Measurements from ENCODE around the gene DPYD.
"Not testable (repeated sequence)": the region's sequence is repeated elsewhere in the genome, so short reads cannot be mapped to it uniquely, and the experiment has no call there.

Gene DPYD

DNA sequence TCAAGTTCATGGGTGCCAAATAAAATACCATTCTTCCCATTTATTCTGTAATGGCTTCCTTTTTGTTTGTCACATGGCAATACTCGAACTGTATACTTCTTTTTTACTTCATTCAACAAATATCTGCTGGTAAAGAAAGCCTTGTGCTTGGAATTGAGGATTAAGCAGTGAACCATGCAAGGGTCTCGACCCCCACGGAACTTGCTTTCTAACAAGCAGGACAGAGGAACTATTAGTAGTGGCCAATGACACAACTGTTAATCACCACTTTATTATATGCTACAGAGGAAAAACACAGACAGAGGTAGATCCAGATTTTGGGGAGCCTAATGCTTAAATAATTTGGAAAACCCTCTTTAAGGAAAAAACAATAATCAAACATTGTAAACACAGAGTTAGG, 542.2 kb downstream of the DPYD start:
- no peak for DNase-seq (ENCODE audit: low read depth in 3 of 3, low spot score in 1 of 3)

DNA sequence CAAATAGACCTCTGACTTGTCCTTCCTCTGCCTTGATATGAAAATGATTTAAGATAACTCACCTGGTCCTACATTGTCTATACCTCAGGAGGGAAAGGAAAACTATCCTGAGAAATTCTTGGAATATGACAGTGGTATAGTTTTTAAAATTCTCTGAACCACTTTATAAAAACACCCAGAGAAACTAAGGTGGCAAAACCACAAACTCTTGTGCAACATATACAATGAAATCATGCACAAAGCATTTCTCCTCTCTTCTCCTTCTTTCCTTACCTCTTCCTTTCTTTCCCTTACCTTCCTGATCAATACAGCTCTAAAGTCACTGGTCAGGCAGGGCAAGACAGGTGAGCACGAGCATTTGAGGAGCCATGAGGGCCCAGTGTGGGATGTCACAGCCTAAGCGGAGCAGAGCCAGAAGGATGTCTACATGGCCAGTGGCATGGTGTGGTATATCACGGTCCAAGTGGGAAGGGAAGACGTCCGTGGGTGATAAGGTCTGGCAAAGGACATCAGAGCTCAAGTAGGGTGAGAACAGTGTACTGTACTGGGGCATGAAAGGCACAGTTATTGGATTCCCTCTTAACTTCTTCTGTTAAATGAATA, 543.3 kb downstream of the DPYD start:
- no peak for DNase-seq (ENCODE audit: low read depth in 3 of 3, low spot score in 1 of 3)

DNA sequence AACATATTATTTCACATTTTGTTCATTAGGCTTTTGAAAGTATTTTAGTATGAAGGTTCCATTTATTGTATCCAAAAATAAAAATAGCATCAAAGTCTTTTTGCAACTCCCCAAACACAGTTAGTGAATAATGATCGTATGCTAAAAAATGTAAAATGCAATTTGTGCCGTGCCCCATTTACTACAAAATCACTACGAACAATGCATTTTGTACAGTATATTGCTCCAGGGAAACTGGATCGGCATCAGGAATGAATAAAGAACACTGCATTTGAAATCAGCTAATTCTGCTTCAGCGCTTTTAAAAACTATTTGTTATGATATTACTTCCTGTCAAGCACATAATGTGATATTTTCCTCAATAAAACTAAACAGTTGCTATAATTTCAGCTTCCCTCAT, 547.8 kb downstream of the DPYD start:
- no peak for DNase-seq (ENCODE audit: low read depth in 3 of 3, low spot score in 1 of 3)

DNA sequence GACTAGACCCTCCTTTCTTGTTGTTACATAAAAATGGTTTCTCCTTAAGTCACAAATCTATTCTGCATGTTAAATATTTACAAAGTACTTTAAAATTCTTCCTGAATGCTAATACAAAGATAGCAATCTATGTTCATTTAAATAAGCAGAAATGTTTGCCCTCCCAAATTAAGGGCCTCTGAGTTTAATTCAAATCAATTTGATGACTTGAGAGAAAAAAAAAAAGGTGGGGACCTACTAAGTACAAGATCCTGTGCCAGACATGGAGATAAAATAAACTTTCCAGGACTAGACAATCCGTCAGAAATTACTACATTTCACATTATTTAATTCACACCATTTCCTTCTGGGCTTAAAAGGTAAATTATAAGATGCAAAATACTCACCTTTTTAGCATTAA, 548.3 kb downstream of the DPYD start:
- no peak for DNase-seq (ENCODE audit: low read depth in 3 of 3, low spot score in 1 of 3)

DNA sequence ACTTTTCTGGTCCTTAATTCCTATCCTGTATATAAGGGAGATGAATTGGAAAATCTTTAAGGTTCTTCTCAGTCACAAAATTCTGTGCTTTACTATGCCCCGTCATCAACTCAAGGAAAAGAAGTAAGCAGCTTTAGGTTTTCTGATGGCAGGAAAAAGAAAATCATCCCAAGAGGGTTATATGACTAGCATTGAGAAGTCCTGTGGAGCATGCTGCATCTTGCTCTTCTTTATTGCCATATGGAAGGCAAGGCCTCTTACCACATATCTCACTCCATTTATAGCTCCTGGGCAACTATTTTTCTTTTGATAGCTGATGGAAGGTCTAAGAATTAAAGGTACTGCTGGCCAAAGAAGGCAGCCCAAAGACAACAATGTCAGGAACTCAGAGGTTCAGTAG, 552.5 kb downstream of the DPYD start:
- DNase-seq (ENCODE audit: low read depth in 3 of 3, low spot score in 1 of 3): no peak

DNA sequence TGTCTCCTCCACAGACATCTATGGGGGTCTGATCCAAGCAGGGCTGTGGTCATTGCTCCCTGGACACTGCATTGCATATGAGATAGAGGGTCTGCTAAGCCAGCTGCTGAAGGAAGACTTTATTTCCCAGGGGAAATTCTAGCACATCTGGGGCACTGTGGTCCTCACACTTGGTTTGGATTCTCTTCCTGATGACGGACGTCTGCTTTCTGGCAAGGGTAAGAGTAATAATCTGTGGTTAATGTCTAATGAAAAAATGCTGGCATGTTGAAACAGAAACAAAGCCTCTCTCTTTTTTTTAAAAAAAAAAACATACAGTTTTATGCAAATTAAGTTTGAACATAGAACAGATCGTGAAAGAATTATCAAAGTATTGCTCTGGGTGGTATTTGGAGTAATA, 553.9 kb downstream of the DPYD start:
- DNase-seq (ENCODE audit: low read depth in 3 of 3, low spot score in 1 of 3): no peak

DNA sequence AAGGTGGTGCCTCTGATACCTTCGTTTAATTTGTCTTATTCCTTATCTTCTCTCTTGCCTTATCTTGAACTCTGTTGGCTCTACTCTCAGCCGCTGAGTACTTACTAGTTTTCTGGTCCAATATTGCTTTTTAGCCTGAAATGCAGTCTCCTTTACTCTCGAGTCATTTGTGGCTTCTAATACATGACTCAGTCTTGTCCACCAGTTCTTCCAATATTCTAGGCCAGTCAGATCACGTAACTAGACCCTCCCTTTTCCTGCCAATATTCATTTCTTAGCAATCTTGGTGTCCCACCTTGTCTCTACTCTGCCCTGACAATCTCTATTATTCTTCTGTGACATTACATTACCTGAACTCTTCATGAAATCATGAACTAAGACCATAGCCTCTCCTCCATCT, 555.8 kb downstream of the DPYD start:
- DNase-seq (ENCODE audit: low read depth in 3 of 3, low spot score in 1 of 3): no peak

DNA sequence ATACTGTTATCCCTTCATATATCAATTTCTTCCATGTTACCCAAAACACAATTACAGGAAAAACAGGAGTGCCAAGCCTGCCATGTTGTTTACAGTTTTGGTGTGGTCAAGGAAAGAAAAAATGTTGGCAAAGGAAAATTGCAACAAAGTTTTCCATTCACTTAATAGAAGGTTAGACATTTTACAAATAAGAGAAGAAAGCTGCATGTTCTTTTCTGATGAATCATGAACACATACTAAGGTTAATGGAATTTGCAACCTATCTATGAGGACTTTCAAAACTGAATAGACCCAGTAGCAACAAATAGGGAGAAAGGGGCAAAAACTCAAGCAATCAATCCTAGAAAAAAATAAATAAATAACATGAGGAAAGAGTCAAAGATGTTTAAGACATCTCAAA, 556.7 kb downstream of the DPYD start:
- no peak for DNase-seq (ENCODE audit: low read depth in 3 of 3, low spot score in 1 of 3)

DNA sequence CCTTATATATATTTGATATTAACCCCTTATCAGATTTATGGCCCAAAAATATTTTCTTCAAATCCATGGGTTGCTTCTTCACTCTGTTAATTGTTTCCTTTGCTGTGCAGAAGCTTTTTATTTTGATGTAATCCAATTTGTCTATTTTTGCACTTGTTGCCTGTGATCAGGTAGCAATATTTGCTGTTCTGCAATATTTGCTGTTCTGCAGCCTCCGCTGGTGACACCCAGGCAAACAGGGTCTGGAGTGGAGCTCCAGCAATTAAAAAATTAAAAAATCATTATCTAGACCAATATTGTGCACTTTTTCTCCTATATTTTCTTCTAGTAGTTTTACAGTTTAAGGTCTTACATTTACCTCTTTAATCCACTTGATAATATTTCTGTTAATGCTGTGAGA, 564.5 kb downstream of the DPYD start:
- DNase-seq (ENCODE audit: low read depth in 3 of 3, low spot score in 1 of 3): no peak

DNA sequence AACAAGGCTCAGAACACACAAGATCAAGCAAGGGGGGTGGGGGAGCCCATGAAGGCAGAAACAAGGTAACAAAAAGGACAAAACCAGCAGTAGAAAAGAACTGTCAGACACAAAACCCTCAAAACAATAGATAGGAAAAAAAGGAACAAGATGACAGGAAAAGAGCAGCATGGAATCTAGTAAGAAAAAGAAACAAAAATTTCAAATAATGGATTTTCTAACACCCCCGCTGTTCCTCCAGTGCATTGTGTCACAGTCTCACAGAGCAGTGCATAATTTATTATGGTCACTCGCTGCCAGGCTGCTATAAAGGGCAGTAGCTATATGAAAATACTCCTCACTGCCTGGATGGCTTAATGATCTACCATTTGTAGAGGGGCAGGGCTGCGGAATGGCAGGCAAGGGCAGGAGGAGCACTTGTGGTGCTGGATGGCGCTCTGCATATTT, 567.9 kb downstream of the DPYD start:
- no peak for DNase-seq (ENCODE audit: low read depth in 3 of 3, low spot score in 1 of 3)

DNA sequence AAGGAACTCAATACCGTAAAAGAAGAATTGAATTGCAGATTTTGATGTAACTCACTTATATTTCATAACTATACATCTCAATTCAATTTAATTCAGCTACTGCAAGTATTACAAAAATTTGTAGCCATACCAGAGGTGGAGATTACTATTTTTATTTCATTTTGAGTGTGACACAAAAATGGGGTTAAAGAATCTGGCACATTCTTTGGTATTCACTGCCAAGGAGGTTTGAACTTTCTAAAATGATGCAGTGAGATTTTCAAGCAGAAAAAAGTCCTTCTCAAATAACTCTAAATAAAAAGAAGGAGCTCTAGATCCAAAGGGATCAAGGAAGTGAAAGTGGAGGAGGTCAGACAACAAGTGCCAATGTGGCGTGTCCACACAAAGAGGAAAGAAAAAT, 569.0 kb downstream of the DPYD start:
- no peak for DNase-seq (ENCODE audit: low read depth in 3 of 3, low spot score in 1 of 3)

DNA sequence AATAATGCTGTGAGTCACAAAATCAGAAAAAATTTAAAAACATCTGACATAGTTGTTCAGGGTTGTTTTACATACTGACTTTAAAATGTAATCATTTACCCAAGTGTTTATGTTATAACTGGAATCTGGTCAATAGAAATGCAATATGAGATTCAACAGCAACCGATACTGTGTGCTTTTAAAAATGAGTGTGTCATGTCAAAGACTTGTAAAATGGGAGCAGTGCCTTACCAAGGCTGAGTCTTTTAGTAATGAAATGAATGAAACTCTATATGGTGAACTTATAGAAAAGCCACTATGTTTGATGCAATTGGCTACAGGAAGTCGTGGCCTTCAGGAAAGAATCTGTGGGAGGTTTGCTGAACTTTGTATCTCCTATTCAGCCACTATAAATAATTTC, 570.2 kb downstream of the DPYD start:
- no peak for DNase-seq (ENCODE audit: low read depth in 3 of 3, low spot score in 1 of 3)

DNA sequence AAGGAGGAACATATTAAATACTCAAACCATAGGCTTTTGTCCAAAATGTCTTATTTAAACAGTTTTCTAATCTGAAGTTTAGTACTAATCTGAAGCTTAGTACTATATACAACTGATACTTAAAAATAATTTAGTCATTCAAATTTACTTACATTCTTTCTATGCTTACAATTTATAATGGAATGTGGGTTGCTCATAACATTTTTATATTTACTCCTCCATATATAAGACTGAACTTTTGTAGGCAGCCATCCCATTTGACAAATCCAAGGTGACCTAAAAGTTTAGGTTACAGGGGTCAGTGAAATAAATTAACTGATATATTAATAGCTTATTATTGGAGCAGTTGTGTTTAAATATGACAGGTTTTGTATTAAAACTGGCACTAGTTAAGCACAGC, 570.6 kb downstream of the DPYD start:
- DNase-seq (ENCODE audit: low read depth in 3 of 3, low spot score in 1 of 3): no peak

DNA sequence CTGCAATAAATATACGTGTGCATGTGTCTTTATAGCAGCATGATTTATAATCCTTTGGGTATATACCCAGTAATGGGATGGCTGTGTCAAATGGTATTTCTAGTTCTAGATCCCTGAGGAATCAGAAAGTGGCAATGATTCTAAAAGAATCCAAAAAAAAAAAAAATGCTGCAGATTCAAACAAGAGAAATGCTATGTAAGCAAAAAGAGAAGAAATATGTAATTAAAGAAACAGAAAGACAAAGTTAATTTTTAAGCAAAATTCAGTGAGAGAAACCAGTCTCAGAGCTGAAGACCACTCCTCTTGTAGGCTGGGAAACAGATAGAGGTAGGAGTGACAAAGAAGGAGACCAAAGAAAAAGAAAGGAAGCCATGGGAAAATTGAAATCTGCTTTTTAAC, 571.0 kb downstream of the DPYD start:
- not testable (repeated sequence) for DNase-seq (ENCODE audit: low read depth in 3 of 3, low spot score in 1 of 3)

DNA sequence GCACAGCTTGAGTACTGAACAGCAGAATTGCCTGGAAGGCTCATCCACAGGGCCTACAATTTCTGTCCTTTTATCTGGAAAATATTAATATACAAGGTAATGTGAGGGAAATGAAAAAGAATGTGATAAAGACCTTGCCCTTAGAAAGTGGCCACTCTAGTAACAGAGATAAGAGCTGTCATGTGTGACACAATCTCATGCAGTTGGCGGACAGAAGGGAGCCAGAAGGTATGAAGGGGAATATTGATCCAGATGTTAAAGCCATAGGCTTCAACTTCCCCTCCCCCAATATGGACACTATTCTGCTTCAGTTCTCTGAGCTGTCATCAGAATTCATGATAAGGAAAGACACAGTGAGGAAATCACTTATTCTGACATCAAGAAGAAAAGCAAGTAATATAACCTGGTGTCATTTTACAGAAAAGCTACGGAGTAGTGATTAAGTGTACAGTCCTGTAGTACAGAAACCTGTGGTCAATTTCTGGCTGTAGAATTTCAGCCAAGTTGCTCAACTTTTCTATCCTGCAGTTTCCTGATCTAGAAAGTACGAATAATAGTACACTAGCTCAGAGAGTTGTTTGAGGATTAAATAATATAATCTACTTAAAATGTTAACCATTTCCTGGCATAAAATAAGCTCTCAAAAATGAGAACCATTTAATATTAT, 572.1 kb downstream of the DPYD start:
- no peak for DNase-seq (ENCODE audit: low read depth in 3 of 3, low spot score in 1 of 3)

DNA sequence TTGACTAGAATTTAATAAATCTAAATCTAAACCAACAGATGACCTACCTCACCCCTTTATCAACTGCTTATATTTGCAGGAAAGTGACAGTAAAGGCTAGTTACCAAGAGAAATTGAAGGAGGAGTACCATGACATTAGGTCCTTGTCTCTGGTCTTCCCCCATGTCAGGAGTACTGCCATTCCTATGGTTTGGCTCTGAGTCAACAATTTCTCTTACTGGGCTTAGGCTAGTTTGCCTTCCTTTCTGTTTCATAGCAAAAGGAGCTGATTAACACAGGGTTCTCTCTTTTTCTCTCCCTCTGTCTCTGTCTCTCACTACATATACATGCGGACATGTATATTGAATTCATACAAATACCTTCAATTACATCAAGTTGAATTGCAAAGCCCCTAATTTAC, 579.9 kb downstream of the DPYD start:
- no peak for DNase-seq (ENCODE audit: low read depth in 3 of 3, low spot score in 1 of 3)

DNA sequence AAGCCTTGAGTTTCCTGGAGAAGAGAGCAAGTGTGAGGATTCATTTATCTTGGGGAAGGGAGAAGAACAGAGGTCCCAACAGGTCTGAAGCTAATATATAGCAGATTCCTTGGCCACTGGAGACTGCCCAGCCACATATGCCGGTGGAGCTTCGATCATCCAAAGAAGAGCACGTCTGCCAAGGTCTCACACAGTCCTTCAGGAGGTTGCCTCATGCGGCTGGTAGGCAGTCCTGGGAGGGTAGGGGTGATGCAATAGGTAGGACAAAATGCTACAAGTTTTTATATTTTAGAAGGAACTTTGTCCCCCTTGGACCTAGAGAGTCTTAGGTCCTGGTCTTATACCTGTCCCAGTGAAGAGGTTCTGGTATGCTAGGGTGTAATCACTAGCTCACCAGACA, 582.5 kb downstream of the DPYD start:
- no peak for DNase-seq (ENCODE audit: low read depth in 3 of 3, low spot score in 1 of 3)

DNA sequence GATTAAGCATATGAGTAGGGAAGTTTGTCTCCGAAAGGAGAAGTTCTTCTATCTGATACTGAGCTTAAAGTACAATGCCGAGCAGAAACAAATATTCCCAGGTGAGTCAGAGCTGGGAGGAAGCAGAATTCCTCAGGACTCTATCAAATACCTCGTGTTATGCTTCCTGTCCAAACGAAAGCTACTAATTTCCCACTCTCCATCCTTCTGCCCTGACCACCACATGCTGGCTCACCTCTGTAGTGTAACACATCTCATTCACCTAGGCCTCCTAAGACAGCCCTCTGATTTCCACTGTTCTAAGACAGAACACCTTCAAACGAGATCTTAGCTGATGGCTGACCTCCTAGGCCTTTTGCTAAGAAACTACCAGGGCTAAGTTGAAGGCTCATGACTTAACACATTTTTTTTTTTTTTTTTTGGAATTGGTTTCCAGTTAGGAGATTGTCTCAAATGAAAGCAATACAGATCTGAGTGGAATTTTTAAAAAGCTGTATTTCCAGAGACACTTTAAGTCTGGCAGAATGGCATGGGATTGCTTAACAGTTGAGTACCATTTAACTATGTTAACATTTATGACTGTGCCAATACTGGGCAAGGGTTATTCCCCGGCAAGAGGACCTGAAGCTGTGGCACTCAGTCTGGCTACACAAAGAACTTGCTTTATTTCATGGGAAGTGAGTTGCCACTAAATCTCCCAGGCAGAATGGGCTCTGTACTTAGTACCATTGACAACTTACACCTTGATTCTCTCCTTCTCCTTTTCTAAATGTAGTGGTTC, 583.4 kb downstream of the DPYD start:
- no peak for DNase-seq (ENCODE audit: low read depth in 3 of 3, low spot score in 1 of 3)

DNA sequence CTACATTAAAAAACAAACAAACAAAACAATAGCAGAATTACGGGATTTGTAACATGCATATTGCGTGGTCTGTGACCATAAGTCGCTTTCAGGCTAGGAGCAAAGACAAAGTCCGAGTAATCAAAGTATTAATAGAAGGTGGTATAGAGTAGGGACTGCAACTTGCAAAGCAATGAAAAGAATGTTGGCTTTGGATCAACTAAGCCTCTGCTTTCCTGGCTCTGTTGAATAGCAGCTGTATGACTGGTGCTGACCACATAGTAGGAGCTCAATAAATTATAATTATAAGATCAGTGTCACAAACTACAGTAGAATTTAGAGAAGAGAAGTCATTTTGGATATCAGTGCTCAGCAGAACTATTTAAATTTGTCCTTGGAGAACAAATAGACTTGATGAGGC, 586.4 kb downstream of the DPYD start:
- DNase-seq (ENCODE audit: low read depth in 3 of 3, low spot score in 1 of 3): no peak

DNA sequence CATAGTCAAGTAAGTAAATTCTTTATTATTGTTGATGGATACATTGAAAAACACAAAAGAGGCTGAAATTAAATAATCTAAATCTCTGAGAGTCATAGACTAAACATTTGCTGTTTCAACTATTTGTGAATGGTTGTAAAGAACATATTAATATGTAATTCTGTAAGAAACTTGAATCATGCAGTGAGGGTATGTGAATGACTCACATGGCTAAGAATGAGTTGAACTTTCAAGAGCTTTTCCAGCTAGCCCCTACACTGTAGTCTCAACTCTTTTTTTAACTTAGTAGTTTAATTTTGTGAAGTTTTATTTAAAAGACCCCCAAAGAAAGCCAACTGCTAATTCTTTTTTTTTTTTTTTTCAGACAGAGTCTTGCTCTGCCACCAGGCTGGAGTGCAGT, 588.1 kb downstream of the DPYD start:
- DNase-seq (ENCODE audit: low read depth in 3 of 3, low spot score in 1 of 3): no peak

DNA sequence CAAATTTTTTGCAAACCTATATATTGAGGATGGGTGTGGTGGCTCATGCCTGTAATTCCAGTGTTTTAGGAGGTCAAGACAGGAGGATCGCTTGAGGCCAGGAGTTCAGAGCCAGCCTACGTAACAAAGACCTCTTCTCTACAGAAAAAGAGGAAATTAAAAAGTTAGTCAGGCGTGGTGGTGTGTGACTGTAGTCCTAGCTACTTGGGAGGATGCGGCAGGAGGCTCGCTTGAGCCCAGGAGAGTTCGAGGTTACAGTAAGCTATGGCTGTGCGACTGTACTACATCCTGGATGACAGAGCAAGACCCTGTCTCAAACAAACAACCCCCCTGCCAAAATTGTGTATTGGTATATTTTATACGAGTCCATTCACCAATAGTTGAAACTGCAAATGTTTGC, 589.7 kb downstream of the DPYD start:
- no peak for DNase-seq (ENCODE audit: low read depth in 3 of 3, low spot score in 1 of 3)

DNA sequence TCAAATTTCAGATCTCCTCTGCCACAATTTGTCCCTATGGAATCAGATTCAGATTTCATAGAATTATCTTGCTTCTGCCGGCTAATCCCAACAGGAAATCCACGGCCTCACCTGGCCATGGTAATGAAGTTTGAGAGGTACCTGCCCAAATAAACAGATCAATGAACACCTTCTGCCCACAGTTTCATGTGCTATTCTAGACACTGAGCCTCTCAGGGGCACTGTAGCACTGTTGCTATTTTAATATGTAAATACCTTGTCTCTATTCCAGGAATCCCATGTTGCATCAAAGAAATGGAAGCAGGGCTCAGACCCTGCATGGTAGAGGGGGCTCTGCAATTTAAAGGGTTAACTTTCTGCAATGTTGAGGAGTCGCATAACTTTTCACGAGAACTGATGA, 606.1 kb downstream of the DPYD start:
- no peak for DNase-seq (ENCODE audit: low read depth in 3 of 3, low spot score in 1 of 3)

DNA sequence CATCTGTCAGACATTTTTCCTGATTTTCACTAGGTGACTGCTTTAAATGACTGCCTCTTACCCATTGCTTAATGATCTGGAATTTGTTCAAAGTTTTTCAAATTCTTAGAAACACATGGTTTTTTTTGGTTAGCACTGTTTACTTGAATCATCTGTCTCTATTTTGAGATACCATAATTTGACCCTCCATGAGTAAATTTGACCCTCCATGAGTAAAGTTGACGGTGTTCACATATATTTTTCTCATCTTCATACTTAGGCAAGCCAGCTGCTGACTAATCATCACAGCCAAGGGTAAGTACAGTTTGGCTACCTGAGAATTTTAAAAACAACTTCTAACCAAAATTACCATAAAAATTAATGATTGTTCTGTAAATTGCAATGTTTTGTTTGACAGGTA, 612.7 kb downstream of the DPYD start:
- no peak for DNase-seq (ENCODE audit: low read depth in 3 of 3, low spot score in 1 of 3)

All from stimulated activated CD4-positive, alpha-beta T cell treated with anti-CD3 and anti-CD28 coated beads, TNF-alpha, amount 100 ng/mL, for 1 hour (primary cell).